H9 (cell line): ENCODE results near the gene SEPTIN5. TPM values are rescaled to one million over a fixed set of nuclear protein-coding genes. Genes with fewer than 3 reads are reported as not detected.

Experiments
- DNase-seq: peaks from one replicate; pipeline ENCODE4 v3.0.0-alpha.2; 2017
- H2AFZ ChIP-seq: one replicate; pipeline ENCODE4 v1.6.1; 2013; ENCODE audit warnings: mild to moderate bottlenecking, low read length, control low read depth, moderate library complexity
- H2AK5ac ChIP-seq: 2 replicates; pipeline ENCODE4 v1.6.1; 2013; ENCODE audit warnings: low read length, control low read depth, mixed read lengths; ENCODE audit not compliant: insufficient read length
- H2BK120ac ChIP-seq: one replicate; pipeline ENCODE4 v1.6.1; 2013; ENCODE audit warnings: low read depth, mild to moderate bottlenecking, low read length, control low read depth, inconsistent platforms; ENCODE audit not compliant: poor library complexity, severe bottlenecking
- H2BK12ac ChIP-seq: 2 replicates; pipeline ENCODE4 v1.6.1; 2013; ENCODE audit warnings: low read length, control low read depth, mixed read lengths, low read depth; ENCODE audit not compliant: insufficient read length
- H2BK15ac ChIP-seq: 2 replicates; pipeline ENCODE4 v1.6.1; 2013; ENCODE audit warnings: low read depth, low read length, control low read depth
- H2BK20ac ChIP-seq: one replicate; pipeline ENCODE4 v1.6.1; 2013; ENCODE audit warnings: low read depth, mild to moderate bottlenecking, low read length, control low read depth, inconsistent platforms; ENCODE audit not compliant: poor library complexity, severe bottlenecking
- H2BK5ac ChIP-seq: 2 replicates; pipeline ENCODE4 v1.6.1; 2013; ENCODE audit warnings: low read length, control low read depth, mixed read lengths; ENCODE audit not compliant: insufficient read length
- H3K14ac ChIP-seq: 2 replicates; pipeline ENCODE4 v1.6.1; 2013; ENCODE audit warnings: low read length, control low read depth; ENCODE audit not compliant: insufficient read depth
- H3K18ac ChIP-seq: 2 replicates; pipeline ENCODE4 v1.6.1; 2013; ENCODE audit warnings: low read depth, mild to moderate bottlenecking, mixed read lengths, low read length, control low read depth; ENCODE audit not compliant: insufficient read length
- H3K23ac ChIP-seq: 2 replicates; pipeline ENCODE4 v1.6.1; 2013; ENCODE audit warnings: low read length, control low read depth, mixed read lengths, low read depth; ENCODE audit not compliant: insufficient read length
- H3K23me2 ChIP-seq: 2 replicates; pipeline ENCODE4 v1.6.1; 2013; ENCODE audit warnings: low read depth, mild to moderate bottlenecking, mixed read lengths, low read length, control low read depth; ENCODE audit not compliant: insufficient read length, poor library complexity, severe bottlenecking
- H3K27ac ChIP-seq: 2 replicates; pipeline ENCODE4 v1.5.1; 2013; ENCODE audit warnings: low read length, control low read depth, mixed read lengths, low read depth; ENCODE audit not compliant: insufficient read length
- H3K27me3 ChIP-seq: 2 replicates; pipeline ENCODE4 v1.6.1; 2013; ENCODE audit warnings: low read length, control low read depth, inconsistent platforms; ENCODE audit not compliant: insufficient read depth
- H3K4ac ChIP-seq: 2 replicates; pipeline ENCODE4 v1.6.1; 2013; ENCODE audit warnings: low read depth, mild to moderate bottlenecking, control low read depth, inconsistent platforms, low read length, moderate library complexity
- H3K4me1 ChIP-seq: 2 replicates; pipeline ENCODE4 v1.6.1; 2013; ENCODE audit warnings: low read length, control low read depth, inconsistent platforms; ENCODE audit not compliant: insufficient read depth
- H3K4me2 ChIP-seq: 2 replicates; pipeline ENCODE4 v1.6.1; 2013; ENCODE audit warnings: low read length, control low read depth, mixed read lengths; ENCODE audit not compliant: insufficient read length, insufficient read depth
- H3K56ac ChIP-seq: 2 replicates; pipeline ENCODE4 v1.6.1; 2013; ENCODE audit warnings: low read depth, mild to moderate bottlenecking, mixed read lengths, low read length, control low read depth; ENCODE audit not compliant: insufficient read length
- H3K79me1 ChIP-seq: 2 replicates; pipeline ENCODE4 v1.6.1; 2013; ENCODE audit warnings: low read depth, mild to moderate bottlenecking, moderate library complexity, low read length, control low read depth, inconsistent platforms; ENCODE audit not compliant: insufficient read depth, poor library complexity, severe bottlenecking
- H3K79me2 ChIP-seq: 2 replicates; pipeline ENCODE4 v1.6.1; 2013; ENCODE audit warnings: low read length, control low read depth, inconsistent platforms; ENCODE audit not compliant: insufficient read depth
- H3K9ac ChIP-seq: 2 replicates; pipeline ENCODE4 v1.6.1; 2013; ENCODE audit warnings: low read length, control low read depth, mixed read lengths; ENCODE audit not compliant: insufficient read length; ENCODE audit errors: extremely low read depth
- H3K9me3 ChIP-seq: one replicate; pipeline ENCODE4 v1.6.1; 2013; ENCODE audit warnings: low read depth, low read length, inconsistent platforms; ENCODE audit not compliant: control insufficient read depth
- H3T11ph ChIP-seq: one replicate; pipeline ENCODE4 v1.6.1; 2013; ENCODE audit warnings: mild to moderate bottlenecking, low read length, control low read depth, inconsistent platforms
- H4K20me1 ChIP-seq: one replicate; pipeline ENCODE4 v1.6.1; 2013; ENCODE audit not compliant: control insufficient read depth, insufficient read length, insufficient read depth
- H4K5ac ChIP-seq: 2 replicates; pipeline ENCODE4 v1.6.1; 2013; ENCODE audit warnings: low read depth, mild to moderate bottlenecking, mixed read lengths, low read length, control low read depth; ENCODE audit not compliant: insufficient read length
- H4K8ac ChIP-seq: replicated peaks from 2 replicates; pipeline ENCODE4 v1.6.1; 2013; ENCODE audit warnings: low read length, control low read depth, mixed read lengths, low read depth; ENCODE audit not compliant: insufficient read length
- H4K91ac ChIP-seq: 2 replicates; pipeline ENCODE4 v1.6.1; 2013; ENCODE audit warnings: low read depth, mild to moderate bottlenecking, moderate library complexity, mixed read lengths, low read length, control low read depth; ENCODE audit not compliant: insufficient read length
- H3K27ac Mint-ChIP-seq, 3 experiments: 2 replicates in 2 of 3; 3 replicates in 1 of 3; pipeline ENCODE4 v1.8.0; 2020 to 2021; ENCODE audit warnings: mixed read lengths in 3 of 3, mild to moderate bottlenecking in 1 of 3, moderate library complexity in 1 of 3
- H3K27me3 Mint-ChIP-seq: 2 replicates; pipeline ENCODE4 v1.8.0; 2021; ENCODE audit warnings: low read depth, mild to moderate bottlenecking, moderate library complexity, mixed read lengths
- H3K36me3 Mint-ChIP-seq, 3 experiments: 2 replicates in 2 of 3; 3 replicates in 1 of 3; pipeline ENCODE4 v1.8.0; 2020 to 2021; ENCODE audit warnings: low read depth in 3 of 3, mixed read lengths in 3 of 3; ENCODE audit not compliant: insufficient read depth in 1 of 3
- H3K4me1 Mint-ChIP-seq, 2 experiments: 2 replicates each; pipeline ENCODE4 v1.8.0; 2020; ENCODE audit warnings: mixed read lengths in 2 of 2
- H3K4me3 Mint-ChIP-seq, 2 experiments: 2 replicates in 1 of 2; 3 replicates in 1 of 2; pipeline ENCODE4 v1.8.0; 2020 to 2021; ENCODE audit warnings: mild to moderate bottlenecking in 2 of 2, mixed read lengths in 2 of 2, moderate library complexity in 1 of 2
- H3K9me3 Mint-ChIP-seq, 2 experiments: 2 replicates in 1 of 2; 3 replicates in 1 of 2; pipeline ENCODE4 v1.8.0; 2020; ENCODE audit warnings: mild to moderate bottlenecking in 2 of 2, mixed read lengths in 2 of 2, moderate library complexity in 1 of 2
- CTCF ChIP-seq: fragments of 200-600 bp; sonication (generic); conservative IDR thresholded peaks from 3 replicates; pipeline ENCODE4 v1.8.0; 2021; ENCODE audit warnings: antibody characterized with exemption, mild to moderate bottlenecking
- WGBS: extraction: QIAGEN DNeasy Blood & Tissue Kit; methylation state at CpG from one replicate; pipeline ENCODE4 v1.1.7; 2013; ENCODE audit warnings: missing lambda C conversion rate, low lambda C conversion rate, mixed read lengths; ENCODE audit not compliant: insufficient read length; ENCODE audit errors: extremely low coverage; 5-methylcytosine and 5-hydroxymethylcytosine counted together
- total RNA-seq: library from RNA; stranded (reverse); gene quantifications from 2 replicates; pipeline ENCODE4 v1.2.1, GENCODE V29; 2021

SEPTIN5 gene
- total RNA-seq, 1 experiment from 2014 or later: 17.8 TPM

- Histone ChIP-seq H3K27me3 (peaks cover 56% of the 10 kb centered on the region), H4K5ac (no peak overlapping the region), H4K91ac (no peak overlapping the region), H3K56ac (no peak overlapping the region), H2BK15ac (no peak overlapping the region), H2BK120ac (no peak overlapping the region), H3K27ac (no peak overlapping the region), H2AFZ (no peak overlapping the region), H3K9me3 (no peaks in the 10 kb centered on the region), H3K23me2 (peaks cover 4% of the 10 kb centered on the region), H3K23ac (no peak overlapping the region), H3K18ac (no peak overlapping the region), H3K79me1 (no peaks in the 10 kb centered on the region), H3K4me2 (peak overlapping the region; percentile 55), H4K8ac (no peak overlapping the region), H2BK12ac (no peak overlapping the region), H3T11ph (no peak overlapping the region), H3K4me1 (peaks cover 4% of the 10 kb centered on the region; the same call in 1 of the 2 replicates), H2BK20ac (no peak overlapping the region), H3K79me2 (no peaks in the 10 kb centered on the region), H2AK5ac (no peak overlapping the region), H3K4ac (no peak overlapping the region), H3K9ac (no peak overlapping the region), H3K14ac (no peak overlapping the region; the same call in 1 of the 2 replicates), H2BK5ac (no peak overlapping the region), H4K20me1 (no peaks in the 10 kb centered on the region)
- peak overlapping the region in 1 of 2 experiments; percentile 68; a peak in 3 of 5 replicates for H3K4me3 Mint-ChIP-seq
- H3K27ac Mint-ChIP-seq: no peak overlapping the region
- no peaks in the 10 kb centered on the region for H3K36me3 Mint-ChIP-seq
- no peak for TF ChIP-seq CTCF
- peaks cover 94% of the 10 kb centered on the region for H3K27me3 Mint-ChIP-seq
- peaks cover 0 to 3% of the 10 kb centered on the region in 2 experiments; a peak in 1 of 5 replicates for H3K9me3 Mint-ChIP-seq
- DNase-seq: peak; percentile 68
- peaks cover 3 to 31% of the 10 kb centered on the region in 2 experiments for H3K4me1 Mint-ChIP-seq
- no CpG with 5 or more reads among the region's 35 CpGs for WGBS
These were observed 53.4 kb downstream of the SEPTIN5 start for GRCh38 chr22:19767427-19768341.
